ENCODE measurements around the gene CMBL.
A peak's percentile ranks its signal among the peaks of the same experiment; 100 is the strongest.

Gene CMBL

GRCh38 chr5:10306806-10307205 lies 896 bp downstream of the CMBL start:
- Histone ChIP-seq H3K9me3 (ENCODE audit: severe bottlenecking) (no peaks in the 10 kb centered on the region), H3K36me3 (ENCODE audit: low read depth) (no peaks in the 10 kb centered on the region), H3K4me3 (ENCODE audit: severe bottlenecking) (peak overlapping the region; percentile 46), H3K4me1 (ENCODE audit: insufficient read depth, poor library complexity, severe bottlenecking) (peaks cover 39% of the 10 kb centered on the region), H3K27me3 (ENCODE audit: insufficient read depth, poor library complexity, severe bottlenecking) (no peaks in the 10 kb centered on the region), H3K27ac (ENCODE audit: poor library complexity, severe bottlenecking) (peak overlapping the region; percentile 87)
- DNase-seq (ENCODE audit: low spot score) (no peak), ATAC-seq (ENCODE audit: low read depth) (no peak)
- TF ChIP-seq, protein P1, sequence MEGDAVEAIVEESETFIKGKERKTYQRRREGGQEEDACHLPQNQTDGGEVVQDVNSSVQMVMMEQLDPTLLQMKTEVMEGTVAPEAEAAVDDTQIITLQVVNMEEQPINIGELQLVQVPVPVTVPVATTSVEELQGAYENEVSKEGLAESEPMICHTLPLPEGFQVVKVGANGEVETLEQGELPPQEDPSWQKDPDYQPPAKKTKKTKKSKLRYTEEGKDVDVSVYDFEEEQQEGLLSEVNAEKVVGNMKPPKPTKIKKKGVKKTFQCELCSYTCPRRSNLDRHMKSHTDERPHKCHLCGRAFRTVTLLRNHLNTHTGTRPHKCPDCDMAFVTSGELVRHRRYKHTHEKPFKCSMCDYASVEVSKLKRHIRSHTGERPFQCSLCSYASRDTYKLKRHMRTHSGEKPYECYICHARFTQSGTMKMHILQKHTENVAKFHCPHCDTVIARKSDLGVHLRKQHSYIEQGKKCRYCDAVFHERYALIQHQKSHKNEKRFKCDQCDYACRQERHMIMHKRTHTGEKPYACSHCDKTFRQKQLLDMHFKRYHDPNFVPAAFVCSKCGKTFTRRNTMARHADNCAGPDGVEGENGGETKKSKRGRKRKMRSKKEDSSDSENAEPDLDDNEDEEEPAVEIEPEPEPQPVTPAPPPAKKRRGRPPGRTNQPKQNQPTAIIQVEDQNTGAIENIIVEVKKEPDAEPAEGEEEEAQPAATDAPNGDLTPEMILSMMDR (IDR thresholded peaks at IDR 0.05; ENCODE audit: poor library complexity, severe bottlenecking) = no peak

DNA sequence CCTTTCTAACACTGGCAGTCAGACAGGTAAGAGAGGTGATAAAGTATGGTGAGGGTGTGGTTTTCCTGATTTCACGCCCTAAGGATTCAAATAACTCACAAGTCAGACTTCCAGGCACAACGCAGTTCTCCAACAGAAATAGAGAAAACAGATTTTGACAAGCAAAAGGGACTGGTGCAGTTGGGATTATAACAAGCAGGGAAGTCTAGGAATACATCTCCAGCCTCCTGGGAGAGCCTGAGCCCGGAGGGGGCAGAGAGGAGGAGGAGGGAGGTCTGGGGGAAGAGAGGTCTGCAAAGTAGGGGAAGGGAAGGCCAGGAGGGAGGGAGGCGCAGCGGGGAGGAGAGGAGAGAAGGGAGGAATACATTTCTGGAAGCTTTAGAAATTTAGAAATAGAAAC lies 1.6 kb downstream of the CMBL start:
- no peak overlapping the region for H3K4me3 ChIP-seq (ENCODE audit: severe bottlenecking)
- no peaks in the 10 kb centered on the region for H3K9me3 ChIP-seq (ENCODE audit: severe bottlenecking)
- no peak for DNase-seq (ENCODE audit: low spot score)
- no peaks in the 10 kb centered on the region for H3K36me3 ChIP-seq (ENCODE audit: low read depth)
- no peaks in the 10 kb centered on the region for H3K27me3 ChIP-seq (ENCODE audit: insufficient read depth, poor library complexity, severe bottlenecking)
- peaks cover 43% of the 10 kb centered on the region for H3K4me1 ChIP-seq (ENCODE audit: insufficient read depth, poor library complexity, severe bottlenecking)
- no peak for ATAC-seq (ENCODE audit: low read depth)
- TF ChIP-seq, protein P1 (IDR thresholded peaks at IDR 0.05; ENCODE audit: poor library complexity, severe bottlenecking) = no peak
- H3K27ac ChIP-seq (ENCODE audit: poor library complexity, severe bottlenecking) = peak overlapping the region; percentile 87

GRCh38 chr5:10304932-10305331 lies 2.8 kb downstream of the CMBL start:
- Histone ChIP-seq H3K9me3 (ENCODE audit: severe bottlenecking) (no peaks in the 10 kb centered on the region), H3K4me3 (ENCODE audit: severe bottlenecking) (no peak overlapping the region), H3K27me3 (ENCODE audit: insufficient read depth, poor library complexity, severe bottlenecking) (no peaks in the 10 kb centered on the region), H3K4me1 (ENCODE audit: insufficient read depth, poor library complexity, severe bottlenecking) (peaks cover 35% of the 10 kb centered on the region), H3K27ac (ENCODE audit: poor library complexity, severe bottlenecking) (no peak overlapping the region), H3K36me3 (ENCODE audit: low read depth) (no peaks in the 10 kb centered on the region)
- DNase-seq (ENCODE audit: low spot score) (no peak), ATAC-seq (ENCODE audit: low read depth) (no peak)
- TF ChIP-seq, protein P1 (IDR thresholded peaks at IDR 0.05; ENCODE audit: poor library complexity, severe bottlenecking) = no peak

GRCh38 chr5:10303699-10304170 lies 4.0 kb downstream of the CMBL start:
- Histone ChIP-seq H3K36me3 (ENCODE audit: low read depth) (no peaks in the 10 kb centered on the region), H3K27me3 (ENCODE audit: insufficient read depth, poor library complexity, severe bottlenecking) (no peaks in the 10 kb centered on the region), H3K9me3 (ENCODE audit: severe bottlenecking) (no peaks in the 10 kb centered on the region), H3K4me1 (ENCODE audit: insufficient read depth, poor library complexity, severe bottlenecking) (peaks cover 27% of the 10 kb centered on the region), H3K4me3 (ENCODE audit: severe bottlenecking) (no peak overlapping the region), H3K27ac (ENCODE audit: poor library complexity, severe bottlenecking) (no peak overlapping the region)
- ATAC-seq (ENCODE audit: low read depth) = no peak
- DNase-seq (ENCODE audit: low spot score) = no peak
- TF ChIP-seq, protein P1 (IDR thresholded peaks at IDR 0.05; ENCODE audit: poor library complexity, severe bottlenecking) = no peak

DNA sequence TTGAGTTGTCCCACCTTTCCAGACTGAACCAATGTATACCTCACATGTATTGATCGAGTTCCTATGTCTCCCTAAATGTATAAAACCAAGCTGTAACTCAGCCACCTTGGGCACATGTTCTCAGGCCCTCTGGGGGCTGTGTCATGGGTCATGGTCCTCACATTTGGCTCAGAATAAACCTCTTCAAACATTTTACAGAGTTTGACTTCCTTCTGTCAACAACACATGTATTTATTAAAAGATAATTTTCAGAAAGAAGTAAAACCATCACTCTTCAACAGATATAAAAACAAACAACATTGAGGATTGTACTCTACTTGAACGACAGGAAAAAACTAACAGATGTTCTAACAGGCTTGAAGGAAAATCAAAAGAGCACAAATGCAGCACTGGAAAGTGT lies 4.5 kb downstream of the CMBL start:
- no peaks in the 10 kb centered on the region for H3K9me3 ChIP-seq (ENCODE audit: severe bottlenecking)
- H3K36me3 ChIP-seq (ENCODE audit: low read depth) = no peaks in the 10 kb centered on the region
- no peak for DNase-seq (ENCODE audit: low spot score)
- no peak overlapping the region for H3K4me3 ChIP-seq (ENCODE audit: severe bottlenecking)
- H3K4me1 ChIP-seq (ENCODE audit: insufficient read depth, poor library complexity, severe bottlenecking) = peaks cover 27% of the 10 kb centered on the region
- H3K27ac ChIP-seq (ENCODE audit: poor library complexity, severe bottlenecking) = no peak overlapping the region
- TF ChIP-seq, protein P1 (IDR thresholded peaks at IDR 0.05; ENCODE audit: poor library complexity, severe bottlenecking) = no peak
- H3K27me3 ChIP-seq (ENCODE audit: insufficient read depth, poor library complexity, severe bottlenecking) = no peaks in the 10 kb centered on the region
- ATAC-seq (ENCODE audit: low read depth) = no peak
